ENCODE data around the gene MGAT3. TPM values are rescaled to one million over a fixed set of nuclear protein-coding genes. Genes with fewer than 3 reads are reported as not detected.
A peak's percentile ranks its signal among the peaks of the same experiment; 100 is the strongest.

Gene MGAT3
- total RNA-seq, 2 experiments from 2014 or later = 0.17 TPM; not detected in 1

DNA sequence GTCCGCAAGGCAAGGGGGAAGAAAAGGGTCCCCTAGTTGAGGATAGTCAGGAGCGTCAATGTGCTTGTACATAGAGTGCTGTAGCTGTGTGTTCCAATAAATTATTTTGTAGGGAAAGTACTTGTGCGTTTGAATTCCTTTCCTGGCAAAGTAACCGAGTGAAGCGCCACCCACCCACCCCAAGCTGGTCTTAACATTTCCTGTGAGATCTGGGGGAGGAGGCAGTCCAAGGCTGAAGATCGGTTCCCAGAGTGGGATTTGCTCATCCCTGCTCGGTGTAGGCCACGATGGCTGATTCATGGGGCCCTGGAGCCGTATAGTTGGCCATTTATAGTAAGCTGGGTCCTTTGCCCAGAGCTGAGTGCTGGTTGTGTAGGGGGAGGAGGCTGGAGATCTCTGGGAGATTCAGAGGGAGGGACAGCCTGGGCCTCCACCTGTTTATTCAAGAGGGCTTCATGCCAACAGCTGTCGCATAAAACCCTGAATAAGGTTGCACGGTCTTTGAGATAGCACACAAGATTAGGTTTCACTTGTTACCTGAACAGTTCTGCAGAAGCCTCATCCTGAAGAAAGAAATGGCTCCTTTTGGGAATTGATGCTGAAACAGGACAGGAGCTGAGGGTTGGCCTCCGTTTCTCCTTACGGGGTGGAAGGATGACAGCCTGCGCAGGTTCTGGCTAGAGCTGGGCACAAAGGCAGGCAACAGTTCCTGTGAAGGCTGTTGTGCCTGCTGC is 65.9 kb downstream of the MGAT3 start:
- Mint-ChIP-seq H3K9me3 (no peaks in the 10 kb centered on the region), H3K4me1 (ENCODE audit: low read depth) (peaks cover 74% of the 10 kb centered on the region), H3K4me3 (peak overlapping the region; percentile 97), H3K36me3 (ENCODE audit: low read depth) (peaks cover 77% of the 10 kb centered on the region), H3K27ac (peak overlapping the region; percentile 98), H3K27me3 (peaks cover 5% of the 10 kb centered on the region)
- H3K27ac ChIP-seq (ENCODE audit: low read depth in 1 of 2, low read length in 2 of 2) = peak overlapping the region in 1 of 2 donors; percentile 30
- H3K27me3 ChIP-seq (ENCODE audit: control insufficient read depth in 1 of 2, insufficient read depth in 2 of 2, low read length in 2 of 2) = no peaks in the 10 kb centered on the region
- peaks cover 35% of the 10 kb centered on the region for H3K36me3 ChIP-seq (ENCODE audit: insufficient read depth, low read length)
- ChIA-PET CTCF (interaction anchor here (1.3 to 1.6 kb wide), 2 partner anchors 8 to 26 kb away, joined by 4 to 11 read pairs; no protein-coding TSS in a partner anchor), POLR2A (interaction anchor here (0.7 to 5.7 kb wide), 11 partner anchors 8 to 522 kb away, joined by 3 to 129 read pairs (median 4); partner anchors contain the start of genes MIEF1, RPL3, RPS19BP1 and TAB1)
- intact Hi-C loops (cut with DNase I, micrococcal nuclease) = no loop called here
- peak overlapping the region; percentile 100 for H3K4me3 ChIP-seq (ENCODE audit: low read length)
- ATAC-seq (ENCODE audit: poor library complexity) = no peak
- no peaks in the 10 kb centered on the region for H3K9me3 ChIP-seq (ENCODE audit: control insufficient read depth in 1 of 2, insufficient read depth in 1 of 2, low read length in 2 of 2)
- peak in 2 of 14 experiments; percentile 40 to 47 for DNase-seq
- H3K4me1 ChIP-seq (ENCODE audit: insufficient read depth, low read length) = peaks cover 77% of the 10 kb centered on the region
- no peak for TF ChIP-seq CTCF (IDR thresholded peaks at IDR 0.05)

DNA sequence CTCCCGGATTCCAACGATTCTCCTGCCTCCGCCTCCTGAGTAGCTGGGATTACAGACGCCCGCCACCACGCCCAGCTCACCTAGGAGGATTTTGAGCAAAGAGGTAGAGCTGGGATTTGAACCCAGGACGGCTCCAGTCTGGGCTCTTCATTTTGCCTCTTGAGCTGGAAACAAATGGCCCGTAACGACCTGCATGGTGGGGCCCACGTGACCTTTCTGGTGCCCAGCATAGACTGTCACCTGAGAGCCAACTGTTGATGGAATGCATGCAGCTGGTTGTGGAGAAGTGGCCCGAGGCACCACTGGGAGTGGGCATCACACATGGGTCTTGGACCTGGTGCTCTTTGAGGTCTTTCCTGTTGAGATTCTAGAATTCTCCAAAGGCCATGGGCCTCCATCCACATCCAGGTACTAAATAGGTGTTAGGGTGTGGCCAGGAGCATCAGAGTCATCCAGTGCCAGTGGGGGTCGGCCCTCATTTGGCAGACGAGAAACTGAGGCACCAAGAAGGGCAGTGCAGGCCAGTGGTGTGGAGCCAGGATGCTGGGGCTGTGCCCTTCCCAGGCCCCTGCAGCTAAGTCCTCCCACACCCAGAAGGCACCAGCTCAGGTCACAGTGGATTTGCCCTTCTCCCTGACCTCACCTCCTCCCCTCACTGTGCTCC is 67.4 kb downstream of the MGAT3 start:
- no peaks in the 10 kb centered on the region for H3K9me3 Mint-ChIP-seq
- Histone ChIP-seq H3K36me3 (ENCODE audit: insufficient read depth, low read length) (peaks cover 48% of the 10 kb centered on the region), H3K9me3 (ENCODE audit: control insufficient read depth in 1 of 2, insufficient read depth in 1 of 2, low read length in 2 of 2) (no peaks in the 10 kb centered on the region), H3K27ac (ENCODE audit: low read depth in 1 of 2, low read length in 2 of 2) (no peak overlapping the region), H3K4me1 (ENCODE audit: insufficient read depth, low read length) (peaks cover 87% of the 10 kb centered on the region), H3K27me3 (ENCODE audit: control insufficient read depth in 1 of 2, insufficient read depth in 2 of 2, low read length in 2 of 2) (no peaks in the 10 kb centered on the region), H3K4me3 (ENCODE audit: low read length) (no peak overlapping the region)
- no peak for TF ChIP-seq CTCF (IDR thresholded peaks at IDR 0.05)
- peaks cover 83% of the 10 kb centered on the region for H3K4me1 Mint-ChIP-seq (ENCODE audit: low read depth)
- peak overlapping the region; percentile 80 for H3K27ac Mint-ChIP-seq
- no peak for DNase-seq
- intact Hi-C loops (cut with DNase I, micrococcal nuclease) = no loop called here
- peaks cover 80% of the 10 kb centered on the region for H3K36me3 Mint-ChIP-seq (ENCODE audit: low read depth)
- POLR2A ChIA-PET = interaction anchor here (1.5 to 5.7 kb wide), 2 partner anchors 6 to 9 kb away, joined by 3 to 129 read pairs; partner anchors contain the start of gene RPS19BP1
- ATAC-seq (ENCODE audit: poor library complexity) = no peak
- H3K4me3 Mint-ChIP-seq = peak overlapping the region; percentile 60
- CTCF ChIA-PET = interaction anchor here (0.7 to 1.4 kb wide), 3 partner anchors 10 to 407 kb away, joined by 3 to 6 read pairs (median 3); no protein-coding TSS in a partner anchor
- H3K27me3 Mint-ChIP-seq = peaks cover 5% of the 10 kb centered on the region

DNA sequence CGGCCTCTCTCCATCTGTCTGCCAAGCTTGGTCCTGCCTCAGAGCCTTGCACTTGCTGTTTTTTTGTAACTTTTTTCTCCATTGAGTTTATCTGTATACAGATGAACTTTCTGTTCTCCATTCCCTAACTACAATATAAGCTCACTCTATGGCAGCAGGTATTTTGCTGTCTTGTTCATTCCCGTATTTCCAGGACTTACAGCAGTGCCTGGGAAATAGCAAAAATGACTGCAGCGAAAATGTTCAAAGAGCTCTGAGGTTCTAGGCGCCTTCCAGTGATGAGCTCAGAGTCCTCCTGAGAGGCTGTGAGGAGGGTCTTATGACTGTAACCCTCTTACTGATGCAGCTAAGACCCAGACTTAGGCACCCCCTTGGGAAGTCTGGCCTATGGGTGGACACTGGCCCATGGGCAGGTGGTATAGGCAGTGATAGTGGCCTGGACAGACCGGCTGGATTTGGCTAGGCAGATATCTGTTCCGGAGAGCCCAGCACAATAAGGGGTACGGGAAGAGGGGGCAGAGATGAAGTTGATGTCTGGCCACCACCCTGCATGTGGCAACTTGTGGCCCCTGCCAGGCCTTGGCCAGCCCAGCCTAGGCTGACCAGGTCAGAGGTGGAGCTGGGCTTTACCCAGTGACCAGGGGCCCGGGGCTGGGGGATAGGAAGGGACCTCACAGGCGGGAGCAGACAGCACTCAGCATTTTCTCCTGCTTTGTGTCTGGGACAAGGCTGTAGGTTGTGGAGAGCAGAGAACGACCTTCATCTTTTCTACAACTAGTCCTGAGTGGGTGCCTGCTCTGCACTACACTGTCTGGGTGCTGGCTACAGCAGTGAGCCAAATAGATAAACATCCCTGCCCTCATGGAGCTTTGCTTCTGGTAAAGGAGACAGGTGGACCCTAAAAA is 68.2 kb downstream of the MGAT3 start:
- peak overlapping the region; percentile 80 for H3K27ac Mint-ChIP-seq
- intact Hi-C loops (cut with DNase I, micrococcal nuclease) = loop anchor here in 1 of 2 experiments (5.0 kb wide), 1 partner anchor 653 kb away; the partner anchor contains the start of gene CBX6
- H3K36me3 Mint-ChIP-seq (ENCODE audit: low read depth) = peaks cover 82% of the 10 kb centered on the region
- Histone ChIP-seq H3K36me3 (ENCODE audit: insufficient read depth, low read length) (peaks cover 56% of the 10 kb centered on the region), H3K27ac (ENCODE audit: low read depth in 1 of 2, low read length in 2 of 2) (no peak overlapping the region), H3K27me3 (ENCODE audit: control insufficient read depth in 1 of 2, insufficient read depth in 2 of 2, low read length in 2 of 2) (no peaks in the 10 kb centered on the region), H3K4me1 (ENCODE audit: insufficient read depth, low read length) (peaks cover 89% of the 10 kb centered on the region), H3K9me3 (ENCODE audit: control insufficient read depth in 1 of 2, insufficient read depth in 1 of 2, low read length in 2 of 2) (no peaks in the 10 kb centered on the region), H3K4me3 (ENCODE audit: low read length) (no peak overlapping the region)
- no peak for TF ChIP-seq CTCF (IDR thresholded peaks at IDR 0.05)
- no peaks in the 10 kb centered on the region for H3K9me3 Mint-ChIP-seq
- H3K27me3 Mint-ChIP-seq = peaks cover 3% of the 10 kb centered on the region
- peak overlapping the region; percentile 60 for H3K4me3 Mint-ChIP-seq
- no peak for ATAC-seq (ENCODE audit: poor library complexity)
- DNase-seq = no peak
- POLR2A ChIA-PET = interaction anchor here (1.5 to 5.7 kb wide), 2 partner anchors 5 to 10 kb away, joined by 3 to 129 read pairs; partner anchors contain the start of gene RPS19BP1
- peaks cover 86% of the 10 kb centered on the region for H3K4me1 Mint-ChIP-seq (ENCODE audit: low read depth)
- CTCF ChIA-PET = interaction anchor here (0.8 to 1.4 kb wide), 2 partner anchors 10 to 28 kb away, joined by 3 to 6 read pairs; no protein-coding TSS in a partner anchor
